ENCODE measurements around the gene PDE8B. TPM values are rescaled to one million over a fixed set of nuclear protein-coding genes. Genes with fewer than 3 reads are reported as not detected.

Gene PDE8B
- polyA plus RNA-seq, 1 donor (not counting 4 experiments of a cell fraction or from before 2014, with no cell fraction given): not detected

- dilution Hi-C loops (cut with MboI; ENCODE audit: extremely low pct_ligation_motif_present, low sequenced_read_pairs): no loop called here
These were observed 40.1 kb upstream of the PDE8B start for GRCh38 chr5:77170196-77170890.

DNA sequence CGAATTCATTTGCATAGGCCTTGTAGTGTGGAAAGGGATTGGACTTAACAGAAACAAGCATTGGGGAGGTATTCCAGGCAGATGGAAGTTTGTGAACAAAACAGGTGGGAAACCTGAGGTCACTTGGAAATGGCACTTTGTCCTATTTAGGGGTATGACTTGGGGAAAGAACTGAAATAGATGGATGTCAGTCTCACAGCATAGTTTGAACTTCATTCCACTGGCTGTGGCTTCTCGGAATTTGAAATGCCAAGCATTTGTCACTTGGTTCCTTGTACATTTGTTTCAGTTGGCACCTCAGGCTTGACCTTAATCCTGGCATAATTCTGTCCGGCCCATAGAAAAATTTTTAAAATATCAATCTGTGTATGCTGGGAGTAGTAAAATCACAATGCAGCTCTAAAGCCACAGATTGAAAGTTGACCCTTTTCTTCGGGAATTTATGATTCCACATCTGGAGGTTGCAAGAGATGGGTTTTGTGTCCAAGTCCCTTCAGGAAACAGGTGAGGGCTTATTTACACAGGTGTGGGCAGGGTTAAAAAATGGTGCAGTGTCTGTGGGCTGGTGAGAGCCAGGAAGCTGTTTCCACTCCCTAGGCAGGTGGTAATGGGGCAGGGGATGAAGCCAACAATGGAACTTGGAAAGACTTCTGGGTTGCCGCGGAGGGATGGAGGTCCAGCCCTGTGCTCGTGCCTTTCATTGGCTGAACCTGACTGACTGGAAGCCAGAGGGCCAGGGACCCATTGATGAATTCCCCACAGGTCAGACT, 39.2 kb upstream of the PDE8B start:
- no peak for FAIRE-seq
- H3K9me1 ChIP-seq (ENCODE audit: control insufficient read depth, extremely low read depth, insufficient read depth, low read length): no peaks in the 10 kb centered on the region
- no peak for DNase-seq (ENCODE audit: low read depth, low spot score)
- no peaks in the 10 kb centered on the region for H4K20me1 ChIP-seq (ENCODE audit: control insufficient read depth, extremely low read depth, insufficient read depth, low read length)
- dilution Hi-C loops (cut with MboI; ENCODE audit: extremely low pct_ligation_motif_present, low sequenced_read_pairs): no loop called here
- H3K4me2 ChIP-seq (ENCODE audit: control insufficient read depth, extremely low read depth, insufficient read depth, low read depth, low read length): no peak overlapping the region
- H3K36me3 ChIP-seq (ENCODE audit: control insufficient read depth in 2 of 2, extremely low read depth in 1 of 2, insufficient read depth in 2 of 2, low read length in 2 of 2): no peaks in the 10 kb centered on the region
- no peak overlapping the region for H3K4me3 ChIP-seq (ENCODE audit: control insufficient read depth in 2 of 3, extremely low read depth in 1 of 3, insufficient read depth in 2 of 3, low read depth in 1 of 3, low read length in 3 of 3)
- H3K4me1 ChIP-seq (ENCODE audit: control insufficient read depth, extremely low read depth, insufficient read depth, low read length): no peaks in the 10 kb centered on the region
- no peak overlapping the region for H2AFZ ChIP-seq (ENCODE audit: control insufficient read depth, low read length)
- no peak overlapping the region for H3K9ac ChIP-seq (ENCODE audit: control insufficient read depth, extremely low read depth, insufficient read depth, low read length)
- no peaks in the 10 kb centered on the region for H3K9me3 ChIP-seq (ENCODE audit: control insufficient read depth, low read depth, low read length)
- H3K79me2 ChIP-seq (ENCODE audit: control insufficient read depth, insufficient read depth, low read length): no peaks in the 10 kb centered on the region
- TF ChIP-seq CTCF (optimal IDR thresholded peaks at IDR 0.05 in 1 of 3, IDR thresholded peaks at IDR 0.05 in 1 of 3, conservative IDR thresholded peaks at IDR 0.05 in 1 of 3; ENCODE audit: extremely low read depth in 1 of 3, insufficient read depth in 2 of 3, low read length in 3 of 3) (no peak), EZH2 (IDR thresholded peaks at IDR 0.05; ENCODE audit: low read length) (no peak)
- H3K27me3 ChIP-seq (ENCODE audit: control insufficient read depth, extremely low read depth, insufficient read depth, low read length): peaks cover 32% of the 10 kb centered on the region
- no peak overlapping the region for H3K27ac ChIP-seq (ENCODE audit: control insufficient read depth, insufficient read depth, low read length)

More at GRCh38 chr5:77170196-77170890, 40.1 kb upstream of the PDE8B start:
- no peak for FAIRE-seq
- Histone ChIP-seq H3K27ac (ENCODE audit: control insufficient read depth, insufficient read depth, low read length) (no peak overlapping the region), H3K27me3 (ENCODE audit: control insufficient read depth, extremely low read depth, insufficient read depth, low read length) (peaks cover 28% of the 10 kb centered on the region), H3K4me1 (ENCODE audit: control insufficient read depth, extremely low read depth, insufficient read depth, low read length) (no peaks in the 10 kb centered on the region), H2AFZ (ENCODE audit: control insufficient read depth, low read length) (no peak overlapping the region), H3K79me2 (ENCODE audit: control insufficient read depth, insufficient read depth, low read length) (no peaks in the 10 kb centered on the region), H4K20me1 (ENCODE audit: control insufficient read depth, extremely low read depth, insufficient read depth, low read length) (no peaks in the 10 kb centered on the region), H3K9ac (ENCODE audit: control insufficient read depth, extremely low read depth, insufficient read depth, low read length) (no peak overlapping the region), H3K4me2 (ENCODE audit: control insufficient read depth, extremely low read depth, insufficient read depth, low read depth, low read length) (no peak overlapping the region), H3K4me3 (ENCODE audit: control insufficient read depth in 2 of 3, extremely low read depth in 1 of 3, insufficient read depth in 2 of 3, low read depth in 1 of 3, low read length in 3 of 3) (no peak overlapping the region), H3K9me1 (ENCODE audit: control insufficient read depth, extremely low read depth, insufficient read depth, low read length) (no peaks in the 10 kb centered on the region), H3K36me3 (ENCODE audit: control insufficient read depth in 2 of 2, extremely low read depth in 1 of 2, insufficient read depth in 2 of 2, low read length in 2 of 2) (no peaks in the 10 kb centered on the region), H3K9me3 (ENCODE audit: control insufficient read depth, low read depth, low read length) (no peaks in the 10 kb centered on the region)
- DNase-seq (ENCODE audit: low read depth, low spot score): no peak
- TF ChIP-seq EZH2 (IDR thresholded peaks at IDR 0.05; ENCODE audit: low read length): no peak
- no peak for TF ChIP-seq CTCF (optimal IDR thresholded peaks at IDR 0.05 in 1 of 3, IDR thresholded peaks at IDR 0.05 in 1 of 3, conservative IDR thresholded peaks at IDR 0.05 in 1 of 3; ENCODE audit: extremely low read depth in 1 of 3, insufficient read depth in 2 of 3, low read length in 3 of 3)

Measured in keratinocyte (primary cell).